Activated CD4-positive, alpha-beta T cell treated with anti-CD3 and anti-CD28 coated beads for 36 hours (primary cell): ENCODE measurements around the gene NLRP6. TPM values are rescaled to one million over a fixed set of nuclear protein-coding genes. Genes with fewer than 3 reads are reported as not detected.
"Not testable (repeated sequence)": the region's sequence is repeated elsewhere in the genome, so short reads cannot be mapped to it uniquely, and the experiment has no call there.

Experiments used
- ATAC-seq: fragments of 200-7000 bp; cut with Tn5 transposase; one replicate; pipeline ENCODE4 v1.10.0; 2021; ENCODE audit warnings: mild to moderate bottlenecking, moderate library complexity
- CTCF ChIA-PET: fragments of 350-600 bp; sonication (Branson Sonifier 250); formaldehyde crosslinking; loops from one replicate; lab custom pipeline; 2021; ENCODE audit warnings: antibody characterized with exemption; lab: Charles Lee
- POLR2A ChIA-PET: fragments of 350-600 bp; sonication (Branson Sonifier 250); formaldehyde crosslinking; loops from one replicate; lab custom pipeline; 2021; ENCODE audit warnings: antibody characterized with exemption, inconsistent platforms; lab: Charles Lee
- DNase-seq: peaks from one replicate; pipeline ENCODE4 v3.0.0-alpha.2; 2020
- H3K27ac Mint-ChIP-seq: one replicate; pipeline ENCODE4 v1.8.0; 2021; ENCODE audit warnings: mixed read lengths
- H3K27me3 Mint-ChIP-seq: one replicate; pipeline ENCODE4 v1.8.0; 2021; ENCODE audit warnings: mixed read lengths
- H3K36me3 Mint-ChIP-seq: one replicate; pipeline ENCODE4 v1.8.0; 2021; ENCODE audit warnings: low read depth, mixed read lengths
- H3K4me1 Mint-ChIP-seq: one replicate; pipeline ENCODE4 v1.8.0; 2021; ENCODE audit warnings: mixed read lengths
- H3K4me3 Mint-ChIP-seq: one replicate; pipeline ENCODE4 v1.8.0; 2021; ENCODE audit warnings: mild to moderate bottlenecking, moderate library complexity, mixed read lengths
- H3K9me3 Mint-ChIP-seq: one replicate; pipeline ENCODE4 v1.8.0; 2021; ENCODE audit warnings: low read depth, mixed read lengths
- intact Hi-C, 2 experiments: fragments of 100-400 bp; cut with DNase I in 1 of 2; cut with micrococcal nuclease in 1 of 2; formaldehyde crosslinking; loops; one replicate each; pipeline versions ENCODE4 v1.14.2 to v1.15.1; 2022 to 2024; cut with DNase I, micrococcal nuclease
- total RNA-seq, 2 experiments: library from RNA; stranded (reverse); gene quantifications; one replicate each; pipeline ENCODE4 v1.2.3, GENCODE V29; 2021

NLRP6 gene
- total RNA-seq, 2 experiments from 2014 or later, result 0.32 to 0.57 TPM

GRCh38 chr11:304061-304506, 25.9 kb downstream of the NLRP6 start:
- DNase-seq (no peak), ATAC-seq (no peak)
- H3K9me3 Mint-ChIP-seq, result no peaks in the 10 kb centered on the region
- POLR2A ChIA-PET, result interaction anchor here (1.5 kb wide), 1 partner anchor 13 kb away, joined by 5 read pairs; no protein-coding TSS in a partner anchor
- CTCF ChIA-PET, result interaction anchor here (0.7 to 4.2 kb wide), 10 partner anchors 9 to 235 kb away, joined by 3 to 46 read pairs (median 4); no protein-coding TSS in a partner anchor
- intact Hi-C loops, result loop anchor here in 1 of 2 experiments (2.0 kb wide), 1 partner anchor 53 kb away; no protein-coding TSS in a partner anchor
- H3K27me3 Mint-ChIP-seq, result no peaks in the 10 kb centered on the region
- H3K36me3 Mint-ChIP-seq, result peaks cover 9% of the 10 kb centered on the region
- no peak overlapping the region for H3K4me3 Mint-ChIP-seq
- no peak overlapping the region for H3K27ac Mint-ChIP-seq
- peaks cover 18% of the 10 kb centered on the region for H3K4me1 Mint-ChIP-seq

GRCh38 chr11:304915-305843, 27.0 kb downstream of the NLRP6 start:
- ATAC-seq, result no peak
- Mint-ChIP-seq H3K9me3 (no peaks in the 10 kb centered on the region), H3K36me3 (peaks cover 19% of the 10 kb centered on the region), H3K27ac (peak overlapping the region; percentile 1), H3K4me3 (no peak overlapping the region), H3K4me1 (peaks cover 20% of the 10 kb centered on the region), H3K27me3 (no peaks in the 10 kb centered on the region)
- intact Hi-C loops, result loop anchor here (1.0 to 5.0 kb wide), 3 partner anchors 54 to 213 kb away; no protein-coding TSS in a partner anchor
- peak; percentile 79 for DNase-seq
- CTCF ChIA-PET, result interaction anchor here (0.6 to 4.2 kb wide), 28 partner anchors 10 to 291 kb away, joined by 3 to 46 read pairs (median 4); partner anchors contain the start of genes BET1L, NLRP6, PGGHG and PSMD13
- POLR2A ChIA-PET, result interaction anchor here (1.5 kb wide), 1 partner anchor 12 kb away, joined by 5 read pairs; no protein-coding TSS in a partner anchor

GRCh38 chr11:305844-306211, 27.6 kb downstream of the NLRP6 start:
- H3K4me3 Mint-ChIP-seq, result no peak overlapping the region
- POLR2A ChIA-PET, result interaction anchor here (1.5 kb wide), 1 partner anchor 11 kb away, joined by 5 read pairs; no protein-coding TSS in a partner anchor
- H3K36me3 Mint-ChIP-seq, result peaks cover 19% of the 10 kb centered on the region
- ATAC-seq (no peak), DNase-seq (no peak)
- no peak overlapping the region for H3K27ac Mint-ChIP-seq
- intact Hi-C loops, result loop anchor here (1.0 to 5.0 kb wide), 4 partner anchors 16 to 212 kb away; no protein-coding TSS in a partner anchor
- no peaks in the 10 kb centered on the region for H3K27me3 Mint-ChIP-seq
- peaks cover 20% of the 10 kb centered on the region for H3K4me1 Mint-ChIP-seq
- CTCF ChIA-PET, result interaction anchor here (0.6 to 4.2 kb wide), 24 partner anchors 11 to 290 kb away, joined by 3 to 46 read pairs (median 4); partner anchors contain the start of genes BET1L, NLRP6, PGGHG and PSMD13
- H3K9me3 Mint-ChIP-seq, result no peaks in the 10 kb centered on the region

- intact Hi-C loops, result loop anchor here (1.0 to 5.0 kb wide), 2 partner anchors 17 to 140 kb away; no protein-coding TSS in a partner anchor
- ATAC-seq, result no peak
- ChIA-PET CTCF (interaction anchor here (0.6 to 4.2 kb wide), 10 partner anchors 10 to 212 kb away, joined by 3 to 46 read pairs (median 6); partner anchors contain the start of genes BET1L, PGGHG and RIC8A), POLR2A (no interaction called here)
- Mint-ChIP-seq H3K36me3 (peaks cover 19% of the 10 kb centered on the region), H3K9me3 (no peaks in the 10 kb centered on the region), H3K27me3 (no peaks in the 10 kb centered on the region), H3K4me3 (peak overlapping the region; percentile 94), H3K4me1 (peaks cover 22% of the 10 kb centered on the region), H3K27ac (peak overlapping the region; percentile 42)
- DNase-seq, result no peak
Measured at GRCh38 chr11:306645-307371, 28.6 kb downstream of the NLRP6 start.

- Mint-ChIP-seq H3K27ac (peak within 1 kb of the TSS; percentile 98), H3K36me3 (peaks cover 19% of the 10 kb centered on the region), H3K4me1 (peaks cover 27% of the 10 kb centered on the region), H3K4me3 (peak within 1 kb of the TSS; percentile 94)
- not testable (repeated sequence) for H3K9me3 Mint-ChIP-seq, H3K27me3 Mint-ChIP-seq
- POLR2A ChIA-PET, result interaction anchor here (0.9 kb wide), 1 partner anchor 10 kb away, joined by 3 read pairs; no protein-coding TSS in a partner anchor
- peak; percentile 75 for DNase-seq
- ATAC-seq, result peak; percentile 40
- CTCF ChIA-PET, result interaction anchor here (0.7 to 4.2 kb wide), 4 partner anchors 8 to 47 kb away, joined by 4 to 42 read pairs (median 9); no protein-coding TSS in a partner anchor
- intact Hi-C loops, result loop anchor here (1.0 to 5.0 kb wide), 3 partner anchors 51 to 139 kb away; no protein-coding TSS in a partner anchor
Measured at GRCh38 chr11:307766-308708, 29.8 kb downstream of the NLRP6 start, which contains the start of gene IFITM2. Gene IFITM2 (plus strand): TSS chr11:307816. CDS start chr11:308193, 377 bp downstream.

- H3K27me3 Mint-ChIP-seq, H3K9me3 Mint-ChIP-seq: not testable (repeated sequence)
- POLR2A ChIA-PET, result interaction anchor here (0.9 kb wide), 1 partner anchor 9 kb away, joined by 3 read pairs; no protein-coding TSS in a partner anchor
- intact Hi-C loops, result loop anchor here (1.0 to 5.0 kb wide), 3 partner anchors 50 to 138 kb away; no protein-coding TSS in a partner anchor
- ATAC-seq (peak; percentile 4), DNase-seq (peak; percentile 53)
- peak overlapping the region; percentile 94 for H3K4me3 Mint-ChIP-seq
- peak overlapping the region; percentile 98 for H3K27ac Mint-ChIP-seq
- CTCF ChIA-PET, result interaction anchor here (0.6 to 1.9 kb wide), 9 partner anchors 8 to 102 kb away, joined by 3 to 12 read pairs (median 4); partner anchors contain the start of genes BET1L and RIC8A
- peaks cover 30% of the 10 kb centered on the region for H3K4me1 Mint-ChIP-seq
- peaks cover 21% of the 10 kb centered on the region for H3K36me3 Mint-ChIP-seq
Measured at GRCh38 chr11:308740-309665, 30.8 kb downstream of the NLRP6 start.

- Mint-ChIP-seq H3K4me1 (peaks cover 30% of the 10 kb centered on the region), H3K4me3 (peak overlapping the region; percentile 94), H3K36me3 (peaks cover 32% of the 10 kb centered on the region), H3K27ac (peak overlapping the region; percentile 98)
- CTCF ChIA-PET, result interaction anchor here (0.6 to 1.9 kb wide), 7 partner anchors 9 to 103 kb away, joined by 3 to 12 read pairs (median 4); partner anchors contain the start of genes BET1L and RIC8A
- intact Hi-C loops, result loop anchor here (2.0 to 5.0 kb wide), 4 partner anchors 59 to 487 kb away; partner anchors contain the start of genes BET1L (in 1 of the 2), RIC8A (in 1 of the 2) and SLC25A22 (in 1 of the 2)
- ATAC-seq, H3K9me3 Mint-ChIP-seq, POLR2A ChIA-PET, H3K27me3 Mint-ChIP-seq, DNase-seq: not testable (repeated sequence)
Measured at GRCh38 chr11:309979-310572, 31.9 kb downstream of the NLRP6 start.

GRCh38 chr11:311013-311748, 33.0 kb downstream of the NLRP6 start:
- ChIA-PET POLR2A (interaction anchor here (1.5 kb wide), 1 partner anchor 44 kb away, joined by 5 read pairs; no protein-coding TSS in a partner anchor), CTCF (interaction anchor here (1.3 to 1.8 kb wide), 4 partner anchors 16 to 137 kb away, joined by 5 to 9 read pairs (median 7); no protein-coding TSS in a partner anchor)
- Mint-ChIP-seq H3K27ac (peak overlapping the region; percentile 99), H3K36me3 (peaks cover 39% of the 10 kb centered on the region), H3K4me1 (peaks cover 21% of the 10 kb centered on the region), H3K4me3 (peak overlapping the region; percentile 95)
- DNase-seq (peak; percentile 72), ATAC-seq (peak; percentile 23)
- H3K9me3 Mint-ChIP-seq, H3K27me3 Mint-ChIP-seq: not testable (repeated sequence)
- intact Hi-C loops, result loop anchor here (5.0 kb wide), 2 partner anchors 104 to 486 kb away; partner anchors contain the start of genes BET1L (in 1 of the 2), RIC8A (in 1 of the 2) and SLC25A22 (in 1 of the 2)
